ENCODE measurements around the gene PHF11. TPM values are rescaled to one million over a fixed set of nuclear protein-coding genes. Genes with fewer than 3 reads are reported as not detected.

Gene PHF11
- total and polyA plus RNA-seq, 2 donors (not counting 1 experiment from before 2014, with no cell fraction given): 26.8 to 46.8 TPM

DNA sequence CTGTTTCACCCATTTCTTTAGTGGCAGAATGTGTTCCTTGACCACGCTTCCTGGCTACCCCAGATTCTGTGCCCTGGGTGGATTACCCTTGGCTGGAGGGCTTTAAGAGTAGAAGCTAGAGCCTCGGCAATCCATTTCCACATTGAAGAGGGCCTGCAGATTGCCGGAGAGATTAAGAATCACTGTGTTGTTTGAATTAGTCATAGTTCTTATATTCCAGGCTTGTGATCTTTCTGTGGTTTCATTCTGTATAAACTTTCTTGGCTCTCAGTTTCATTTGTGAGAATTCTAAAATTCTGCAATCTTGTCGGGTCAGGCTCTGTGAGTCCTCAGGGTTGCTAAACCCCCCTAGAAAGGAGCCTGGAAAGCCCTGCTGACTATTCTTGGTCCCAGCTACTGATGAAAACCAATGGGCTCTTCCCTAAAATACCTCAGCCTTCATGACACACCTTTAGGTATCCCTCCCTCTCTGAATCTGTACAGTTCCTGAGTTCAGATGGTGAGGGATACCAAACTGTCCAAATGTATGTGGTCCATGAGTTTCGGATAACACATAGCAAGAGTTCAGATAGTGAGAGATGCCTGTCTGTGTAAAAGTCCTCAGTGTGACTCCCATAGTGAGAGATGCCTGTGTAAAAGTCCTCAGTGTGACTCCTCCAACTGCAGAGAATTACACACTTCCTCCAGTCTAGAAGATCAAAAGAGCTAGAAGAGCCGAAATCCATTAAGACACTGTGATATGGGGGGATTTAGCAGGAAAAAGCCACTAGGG is 4.3 kb downstream of the PHF11 start:
- peaks cover 20% of the 10 kb centered on the region for H3K4me1 ChIP-seq (ENCODE audit: control insufficient read depth, extremely low read depth, insufficient read depth, low read length)
- H4K20me1 ChIP-seq (ENCODE audit: control insufficient read depth, extremely low read depth, insufficient read depth, low read length): no peaks in the 10 kb centered on the region
- peak overlapping the region in 2 of 4 experiments; percentile 12 to 20 for H3K4me3 ChIP-seq (replicated peaks in 1 of 4; ENCODE audit: control extremely low read depth in 1 of 4, insufficient read depth in 1 of 4, low read depth in 3 of 4, low read length in 4 of 4)
- no peak for TF ChIP-seq CTCF (conservative IDR thresholded peaks at IDR 0.05 in 1 of 2, IDR thresholded peaks at IDR 0.05 in 1 of 2; ENCODE audit: low read depth in 1 of 2, low read length in 2 of 2)
- TF ChIP-seq EZH2 (IDR thresholded peaks at IDR 0.05; ENCODE audit: low read length, missing control alignments): no peak
- peak overlapping the region; percentile 85 for H3K4me2 ChIP-seq (ENCODE audit: extremely low read depth, insufficient read depth, low read length)
- no peaks in the 10 kb centered on the region for H3K79me2 ChIP-seq (ENCODE audit: control insufficient read depth, insufficient read depth, low read length)
- no peaks in the 10 kb centered on the region for H3K9me3 ChIP-seq (ENCODE audit: control insufficient read depth, insufficient read depth, low read depth, low read length)
- no peaks in the 10 kb centered on the region for H3K27me3 ChIP-seq (ENCODE audit: control insufficient read depth, insufficient read depth, low read length)
- H3K9ac ChIP-seq (ENCODE audit: insufficient read depth, low read length): no peak overlapping the region
- peak overlapping the region; percentile 9 for H2AFZ ChIP-seq (ENCODE audit: low read length)
- peak overlapping the region; percentile 74 for H3K27ac ChIP-seq (ENCODE audit: insufficient read depth, low read length)
- no peaks in the 10 kb centered on the region for H3K36me3 ChIP-seq (ENCODE audit: control insufficient read depth, insufficient read depth, low read length)
- peak; percentile 84 to 86 for DNase-seq (ENCODE audit: low read depth in 2 of 2)

- Histone ChIP-seq H3K9ac (ENCODE audit: insufficient read depth, low read length) (no peak overlapping the region), H3K79me2 (ENCODE audit: control insufficient read depth, insufficient read depth, low read length) (no peaks in the 10 kb centered on the region), H3K4me3 (replicated peaks in 1 of 4; ENCODE audit: control extremely low read depth in 1 of 4, insufficient read depth in 1 of 4, low read depth in 3 of 4, low read length in 4 of 4) (no peak overlapping the region), H3K9me3 (ENCODE audit: control insufficient read depth, insufficient read depth, low read depth, low read length) (no peaks in the 10 kb centered on the region), H2AFZ (ENCODE audit: low read length) (peak overlapping the region; percentile 9), H3K4me2 (ENCODE audit: extremely low read depth, insufficient read depth, low read length) (peak overlapping the region; percentile 16), H3K27me3 (ENCODE audit: control insufficient read depth, insufficient read depth, low read length) (no peaks in the 10 kb centered on the region), H3K4me1 (ENCODE audit: control insufficient read depth, extremely low read depth, insufficient read depth, low read length) (peaks cover 19% of the 10 kb centered on the region), H3K36me3 (ENCODE audit: control insufficient read depth, insufficient read depth, low read length) (no peaks in the 10 kb centered on the region), H4K20me1 (ENCODE audit: control insufficient read depth, extremely low read depth, insufficient read depth, low read length) (no peaks in the 10 kb centered on the region), H3K27ac (ENCODE audit: insufficient read depth, low read length) (no peak overlapping the region)
- DNase-seq (ENCODE audit: low read depth in 2 of 2): peak in 1 of 2 donors; percentile 76
- TF ChIP-seq EZH2 (IDR thresholded peaks at IDR 0.05; ENCODE audit: low read length, missing control alignments) (no peak), CTCF (conservative IDR thresholded peaks at IDR 0.05 in 1 of 2, IDR thresholded peaks at IDR 0.05 in 1 of 2; ENCODE audit: low read depth in 1 of 2, low read length in 2 of 2) (no peak)
These were observed 7.2 kb downstream of the PHF11 start for GRCh38 chr13:49502954-49503353.

DNA sequence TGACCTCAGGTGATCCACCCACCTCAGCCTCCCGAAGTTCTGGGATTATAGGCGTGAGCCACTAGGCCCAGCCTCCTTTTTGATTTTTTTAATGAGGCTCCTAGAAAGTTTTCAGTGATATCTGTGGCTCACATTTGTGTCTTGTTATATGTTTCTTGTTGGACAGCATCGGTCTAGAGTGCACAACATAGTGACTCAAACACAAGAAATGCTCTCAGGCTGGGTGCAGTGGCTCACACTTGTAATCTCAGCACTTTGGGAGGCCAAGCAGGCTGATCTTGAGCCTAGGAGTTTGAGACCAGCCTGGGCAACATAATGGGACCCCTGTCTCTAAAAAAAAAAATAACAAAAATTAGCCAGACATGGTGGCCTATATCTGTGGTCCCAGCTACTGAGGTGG is 8.2 kb downstream of the PHF11 start:
- Histone ChIP-seq H3K4me3 (replicated peaks in 1 of 4; ENCODE audit: control extremely low read depth in 1 of 4, insufficient read depth in 1 of 4, low read depth in 3 of 4, low read length in 4 of 4) (no peak overlapping the region), H3K9ac (ENCODE audit: insufficient read depth, low read length) (no peak overlapping the region), H3K9me3 (ENCODE audit: control insufficient read depth, insufficient read depth, low read depth, low read length) (no peaks in the 10 kb centered on the region), H3K36me3 (ENCODE audit: control insufficient read depth, insufficient read depth, low read length) (no peaks in the 10 kb centered on the region), H3K27me3 (ENCODE audit: control insufficient read depth, insufficient read depth, low read length) (no peaks in the 10 kb centered on the region), H4K20me1 (ENCODE audit: control insufficient read depth, extremely low read depth, insufficient read depth, low read length) (no peaks in the 10 kb centered on the region), H3K4me2 (ENCODE audit: extremely low read depth, insufficient read depth, low read length) (no peak overlapping the region), H3K4me1 (ENCODE audit: control insufficient read depth, extremely low read depth, insufficient read depth, low read length) (peaks cover 19% of the 10 kb centered on the region), H3K79me2 (ENCODE audit: control insufficient read depth, insufficient read depth, low read length) (no peaks in the 10 kb centered on the region), H2AFZ (ENCODE audit: low read length) (no peak overlapping the region), H3K27ac (ENCODE audit: insufficient read depth, low read length) (no peak overlapping the region)
- no peak for DNase-seq (ENCODE audit: low read depth in 2 of 2)
- TF ChIP-seq CTCF (conservative IDR thresholded peaks at IDR 0.05 in 1 of 2, IDR thresholded peaks at IDR 0.05 in 1 of 2; ENCODE audit: low read depth in 1 of 2, low read length in 2 of 2): no peak
- no peak for TF ChIP-seq EZH2 (IDR thresholded peaks at IDR 0.05; ENCODE audit: low read length, missing control alignments)

Data from fibroblast of lung (primary cell).